HG02970 (cell line): ENCODE measurements around the gene L3MBTL3.
"Not testable (repeated sequence)": the region's sequence is repeated elsewhere in the genome, so short reads cannot be mapped to it uniquely, and the experiment has no call there.

Experiments used
- ATAC-seq: cut with Tn5 transposase; IDR thresholded peaks from one replicate; pipeline ENCODE4 v1.9.1; 2021; ENCODE audit warnings: mild to moderate bottlenecking, moderate library complexity, moderate number of reproducible peaks; ENCODE audit not compliant: unreplicated experiment, low FRiP score

Gene L3MBTL3

DNA sequence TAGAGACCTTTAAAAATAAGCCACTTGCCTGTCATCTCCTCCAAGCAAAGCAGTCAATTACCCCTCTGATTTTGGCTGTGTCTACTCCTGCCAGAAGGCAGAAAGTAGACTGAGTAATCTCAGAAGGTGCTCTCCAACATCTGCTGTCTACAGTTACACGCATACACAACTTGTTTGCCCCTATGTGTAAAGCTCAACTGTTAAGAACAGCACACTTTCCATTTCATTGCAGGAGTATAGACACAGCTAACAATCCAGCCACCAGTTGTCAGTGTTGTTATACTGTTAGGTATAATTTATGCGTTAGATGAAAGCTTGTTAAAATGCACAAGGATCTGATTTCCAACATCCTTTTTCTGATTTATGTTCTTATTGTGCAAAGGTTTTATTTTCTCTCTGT is 116.2 kb downstream of the L3MBTL3 start:
- no peak for ATAC-seq

DNA sequence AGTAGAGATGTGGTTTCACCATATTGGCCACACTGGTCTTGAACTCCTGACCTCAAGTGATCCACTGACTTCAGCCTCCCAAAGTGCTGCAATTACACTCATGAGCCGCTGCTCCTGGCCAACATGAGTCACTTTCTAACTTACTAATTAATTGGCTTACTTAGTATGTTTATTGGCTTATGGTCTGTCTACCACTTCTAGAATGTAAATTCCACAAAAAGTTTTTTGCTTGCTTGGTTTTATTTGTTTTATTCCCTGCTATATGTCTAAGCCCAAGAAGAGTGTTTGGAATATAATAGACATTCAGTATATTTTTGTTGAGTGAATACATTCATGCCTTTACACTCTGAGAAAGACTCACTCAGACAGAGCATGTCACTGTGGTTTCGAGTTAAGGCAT is 118.4 kb downstream of the L3MBTL3 start:
- no peak for ATAC-seq

DNA sequence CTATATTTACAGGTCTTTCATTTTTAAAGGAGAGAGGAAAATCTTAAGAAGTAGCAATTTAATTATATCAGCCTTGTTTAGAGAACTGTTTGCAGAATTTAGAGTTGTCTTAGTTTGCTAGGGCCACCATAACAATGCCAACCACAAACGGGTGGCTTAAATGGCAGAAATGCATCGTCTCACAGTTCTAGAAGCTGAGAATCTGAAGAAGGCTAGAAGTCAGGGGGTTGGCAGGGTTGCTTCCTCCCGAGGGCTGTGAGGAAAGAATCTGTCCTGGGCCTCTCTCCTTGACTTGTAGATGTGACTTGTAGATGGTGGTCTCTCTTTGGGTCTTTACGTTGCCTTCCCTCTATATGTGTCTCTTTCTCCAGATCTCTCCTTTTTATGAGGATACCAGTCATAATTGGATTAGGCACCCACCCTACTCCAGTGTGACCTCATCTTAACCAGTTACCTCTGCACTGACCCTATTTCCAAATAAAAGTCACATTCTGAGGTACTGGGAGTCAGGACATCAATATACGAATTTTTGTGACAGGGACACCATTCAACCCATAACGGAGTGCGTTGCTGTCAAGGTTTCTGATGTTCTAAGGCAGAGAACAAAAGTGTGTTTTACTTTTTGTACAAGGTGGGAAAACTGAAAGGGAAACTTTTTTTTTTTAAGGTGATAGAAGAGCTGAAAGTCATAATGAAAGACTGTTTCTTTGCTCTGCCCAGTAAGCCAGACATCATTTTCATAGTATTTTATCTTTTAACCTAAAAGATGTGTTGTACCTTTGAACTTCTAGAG is 119.9 kb downstream of the L3MBTL3 start:
- no peak for ATAC-seq

DNA sequence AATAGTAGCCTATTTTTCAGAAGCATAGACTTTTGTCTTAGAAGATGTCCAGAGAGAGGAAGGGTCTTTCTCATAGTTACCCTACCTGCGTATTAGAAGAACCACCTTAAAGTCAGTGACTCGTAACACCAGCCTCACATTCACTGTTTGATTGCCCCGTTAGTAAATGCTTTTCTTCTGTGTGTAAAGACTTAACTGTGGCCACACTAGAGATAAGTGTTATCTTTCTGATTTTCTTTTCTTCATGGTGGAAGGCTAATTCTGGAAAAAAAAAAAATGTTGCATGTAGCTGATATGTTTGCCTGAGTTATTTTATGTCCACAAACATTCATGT is 120.5 kb downstream of the L3MBTL3 start:
- ATAC-seq: no peak

DNA sequence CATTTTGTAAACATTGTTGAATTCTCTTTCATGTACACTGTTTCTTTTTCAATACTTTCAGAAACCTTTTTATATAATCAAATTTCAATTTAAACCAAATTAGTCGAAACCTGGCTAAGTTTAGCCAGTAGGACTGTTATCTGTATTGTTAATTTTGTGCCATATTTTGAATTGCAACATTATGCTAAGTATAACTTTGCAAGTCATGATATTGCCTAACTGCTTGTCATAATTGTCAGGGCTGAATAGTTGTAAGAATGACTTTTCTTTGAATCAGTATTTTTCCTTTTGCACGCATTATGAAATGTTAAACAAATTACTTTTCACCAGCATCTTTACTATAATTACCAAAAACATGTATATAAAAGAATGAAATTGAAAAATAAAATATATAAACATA is 121.7 kb downstream of the L3MBTL3 start:
- ATAC-seq: no peak

DNA sequence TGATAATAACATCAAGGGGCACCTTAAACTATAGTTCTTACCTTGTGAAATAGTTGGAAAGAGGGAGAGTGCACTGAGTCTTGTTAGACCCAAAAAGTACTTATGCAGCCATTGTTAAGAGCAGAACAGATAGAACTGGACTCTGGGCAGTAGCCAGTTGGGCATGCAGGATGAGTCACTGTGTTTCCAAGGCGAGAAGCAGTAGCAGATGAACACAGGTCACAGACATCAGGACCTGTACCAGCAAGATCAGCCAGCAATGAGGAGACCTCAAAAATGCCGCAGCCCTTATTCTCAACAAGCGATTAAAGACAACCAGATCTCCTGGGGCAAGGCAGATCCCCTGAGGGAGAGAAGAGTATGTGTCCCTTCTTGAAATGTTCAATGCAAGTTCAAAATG is 125.3 kb downstream of the L3MBTL3 start:
- no peak for ATAC-seq

DNA sequence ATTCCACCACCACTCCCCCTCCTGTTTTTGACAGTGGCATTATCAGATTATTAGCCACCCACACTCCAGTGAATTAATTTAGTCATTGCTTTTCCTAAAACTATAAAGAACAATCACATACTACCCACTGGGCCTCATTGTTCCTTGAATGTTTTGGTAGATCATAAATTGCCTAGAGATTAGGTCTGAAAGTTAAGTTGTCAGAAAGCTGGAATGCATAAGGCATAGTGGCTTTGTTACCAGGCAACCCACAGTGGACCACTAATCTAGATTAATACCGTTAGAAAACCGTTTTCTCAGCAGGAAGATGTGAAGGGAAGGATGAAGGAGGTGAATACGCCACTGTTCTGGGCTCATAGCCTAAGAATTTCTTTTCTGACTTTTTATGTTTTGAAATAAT is 128.7 kb downstream of the L3MBTL3 start:
- ATAC-seq: no peak

DNA sequence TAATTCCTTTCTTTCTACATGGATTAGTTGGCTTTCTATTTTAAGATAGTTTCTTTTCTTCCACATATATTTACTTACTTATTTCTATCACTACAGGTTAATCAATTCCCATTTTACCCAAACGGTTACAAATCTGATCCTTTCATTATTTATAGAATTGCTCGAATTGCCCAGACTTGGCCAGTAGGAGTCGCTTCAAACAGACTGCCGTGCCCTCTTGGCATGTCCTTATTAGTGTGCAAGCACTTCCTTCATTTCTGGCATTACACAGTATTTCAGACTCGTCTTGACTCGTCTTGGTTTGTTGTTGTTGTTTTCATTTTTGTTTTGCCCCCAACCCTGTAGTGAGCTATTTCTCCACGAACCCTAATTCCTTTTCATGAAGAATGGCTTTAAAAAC is 129.8 kb downstream of the L3MBTL3 start:
- ATAC-seq: no peak

DNA sequence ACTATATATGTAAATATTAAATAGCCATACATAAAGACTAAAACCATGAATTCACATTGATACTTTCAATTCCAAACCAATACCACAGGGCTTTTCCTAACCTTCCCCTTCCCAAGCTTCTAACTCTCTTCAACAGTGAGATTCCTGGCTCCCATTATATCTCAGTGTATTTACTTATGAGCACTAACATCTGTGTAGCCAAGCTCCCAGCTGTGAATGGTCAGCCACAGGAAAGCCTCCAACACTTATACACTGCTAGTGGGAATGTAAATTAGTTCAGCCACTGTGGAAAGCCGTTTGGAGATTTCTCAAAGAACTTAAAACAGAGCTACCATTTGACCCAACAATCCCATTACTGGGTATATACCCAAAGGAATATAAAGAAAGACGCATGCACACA is 130.6 kb downstream of the L3MBTL3 start:
- not testable (repeated sequence) for ATAC-seq

DNA sequence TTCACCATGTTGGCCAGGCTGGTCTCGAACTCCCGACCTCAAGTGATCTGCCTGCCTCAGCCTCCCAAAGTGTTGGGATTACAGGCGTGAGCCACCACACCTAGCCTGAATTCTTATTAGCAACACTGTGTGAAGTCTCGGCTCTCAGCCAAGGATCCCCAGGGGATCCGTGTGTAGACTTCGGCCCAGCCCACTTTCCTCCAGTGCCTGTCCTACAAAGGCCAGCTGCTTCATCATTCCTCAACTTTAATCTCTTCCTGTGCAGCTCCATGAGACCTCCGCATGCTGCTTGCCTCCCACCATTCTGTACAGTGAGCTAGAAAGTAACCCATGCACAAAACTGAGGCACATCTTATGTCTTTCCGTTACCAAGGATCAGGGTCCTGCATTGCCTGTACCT is 132.5 kb downstream of the L3MBTL3 start:
- no peak for ATAC-seq

DNA sequence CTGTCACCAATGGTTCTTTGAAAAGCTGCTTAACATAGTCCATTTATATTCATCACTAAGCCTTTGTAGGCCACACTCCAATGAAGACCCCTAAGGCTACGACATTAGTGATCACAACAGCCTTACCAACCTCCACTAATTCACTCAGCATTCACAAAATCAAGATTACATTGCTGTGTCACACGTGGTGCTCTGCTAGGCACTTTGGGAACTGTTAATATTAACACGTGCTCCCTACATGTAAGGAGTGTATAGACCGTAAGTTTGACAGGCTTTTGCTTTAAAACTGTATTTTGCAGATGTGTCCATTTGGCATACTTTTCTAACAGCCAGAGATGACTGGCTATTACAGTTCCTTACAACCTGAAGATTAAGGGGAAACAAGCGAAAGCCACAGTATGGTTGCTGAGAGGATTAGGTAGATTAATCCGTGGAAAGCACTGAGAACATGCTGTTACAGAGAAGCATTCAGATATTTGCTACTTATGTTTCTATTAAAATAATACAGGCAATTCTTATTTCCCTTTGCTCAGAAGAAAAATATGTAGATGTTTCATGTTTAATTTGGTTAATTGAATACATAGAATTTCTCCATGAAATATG is 134.6 kb downstream of the L3MBTL3 start:
- no peak for ATAC-seq

DNA sequence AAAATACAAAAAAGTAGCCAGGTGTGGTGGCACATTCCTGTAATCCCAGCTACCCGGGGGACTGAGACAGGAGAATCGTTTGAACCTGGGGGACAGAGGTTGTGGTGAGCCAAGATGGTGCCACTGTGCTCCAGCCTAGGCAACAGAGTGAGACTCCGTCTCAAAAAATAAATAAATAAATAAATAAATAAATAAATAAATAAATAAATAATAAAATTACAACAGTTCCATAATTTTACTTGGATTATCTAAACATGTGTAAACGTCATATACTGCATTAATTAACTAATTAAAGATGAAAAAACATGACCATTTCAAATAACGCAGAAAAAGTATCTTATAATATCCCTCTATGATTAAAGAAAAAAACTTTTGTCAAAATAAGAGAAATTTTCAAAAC is 138.5 kb downstream of the L3MBTL3 start:
- no peak for ATAC-seq

DNA sequence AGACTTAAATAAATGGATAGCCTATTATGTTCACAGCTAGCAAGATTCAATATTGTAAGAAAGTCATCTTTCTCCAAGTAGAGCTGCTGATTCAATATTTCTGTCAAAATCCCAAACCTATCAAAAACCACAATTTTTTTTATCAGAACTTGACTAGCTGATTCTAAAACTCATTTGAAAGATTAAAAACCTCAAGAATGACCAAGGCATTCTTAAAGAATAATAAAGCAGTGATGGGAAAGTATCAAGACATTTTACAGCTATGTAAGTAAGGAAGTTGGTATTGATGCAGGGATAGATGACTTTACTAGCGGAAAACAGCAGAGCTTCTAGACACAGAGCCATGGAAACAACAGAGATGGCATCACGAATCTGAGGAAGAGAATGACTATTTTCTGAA is 139.7 kb downstream of the L3MBTL3 start:
- no peak for ATAC-seq

DNA sequence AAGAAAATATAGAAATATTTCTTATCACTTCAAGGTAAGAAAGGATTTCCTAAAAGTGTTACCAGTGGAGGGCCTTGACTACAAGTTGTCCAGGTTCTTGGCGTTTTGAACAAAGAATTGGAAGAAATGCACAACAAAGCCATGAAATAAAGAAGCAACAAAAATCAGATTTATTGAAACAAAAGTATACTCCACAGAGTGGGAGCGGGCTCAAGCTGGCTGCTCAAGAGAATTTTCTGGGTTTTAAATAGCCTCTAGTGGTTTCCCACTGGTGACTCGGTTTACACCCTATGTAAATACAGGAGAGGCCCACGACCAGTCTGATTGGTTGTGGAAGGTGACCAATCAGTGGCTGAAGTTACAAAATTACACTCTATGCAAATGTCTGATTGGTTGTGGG is 140.2 kb downstream of the L3MBTL3 start:
- ATAC-seq: no peak

DNA sequence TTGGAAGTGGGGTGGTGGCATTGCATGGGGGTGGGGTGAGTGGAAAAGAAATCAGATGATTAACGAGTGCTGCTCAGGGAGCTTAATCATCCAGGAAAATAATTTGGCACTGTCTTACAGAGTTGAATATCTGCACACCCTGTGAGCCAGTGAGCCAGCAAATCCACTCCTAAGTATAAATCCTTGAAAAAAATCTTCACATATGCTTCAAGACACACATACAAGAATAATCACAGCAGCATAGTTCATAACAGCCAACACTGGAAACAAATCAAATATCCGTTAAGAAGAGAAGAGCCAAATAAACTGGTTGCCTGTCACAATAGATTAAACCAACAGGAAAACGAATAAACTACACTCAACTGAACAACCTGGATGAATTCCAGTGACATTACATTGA is 141.6 kb downstream of the L3MBTL3 start:
- no peak for ATAC-seq

DNA sequence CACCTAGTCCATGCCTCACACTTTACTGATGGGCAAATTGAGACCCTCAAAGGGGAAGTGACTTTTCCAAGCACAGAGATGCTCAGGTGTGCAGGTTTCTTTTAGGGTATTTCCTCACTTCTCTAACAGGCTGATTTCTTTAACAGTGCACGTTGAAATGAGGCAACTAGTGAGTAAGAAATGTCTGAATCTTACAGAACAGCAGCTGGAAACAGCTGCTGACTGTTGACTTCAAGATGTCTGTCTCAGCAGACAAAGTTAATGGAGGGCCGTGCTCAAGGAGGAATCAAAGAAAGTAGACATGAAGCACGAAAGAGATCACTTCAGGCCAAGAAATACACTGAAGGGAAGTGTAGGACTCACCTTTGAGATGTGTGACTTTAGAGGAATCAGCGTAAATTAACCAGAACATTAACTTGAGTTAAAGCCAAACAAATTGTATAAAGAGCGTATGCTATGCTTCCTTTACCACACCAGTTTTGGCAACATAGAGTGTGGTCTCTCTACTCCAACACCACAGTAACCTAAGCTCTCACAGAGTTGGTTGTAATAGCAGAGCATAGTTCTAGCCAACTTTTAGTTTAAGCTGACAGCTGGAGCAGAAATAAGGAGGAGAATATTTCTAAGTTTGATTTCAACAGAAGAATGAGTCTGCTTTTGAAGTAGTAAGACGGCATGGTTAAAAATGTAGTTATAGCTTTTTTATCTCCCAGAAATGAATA is 143.5 kb downstream of the L3MBTL3 start:
- no peak for ATAC-seq

DNA sequence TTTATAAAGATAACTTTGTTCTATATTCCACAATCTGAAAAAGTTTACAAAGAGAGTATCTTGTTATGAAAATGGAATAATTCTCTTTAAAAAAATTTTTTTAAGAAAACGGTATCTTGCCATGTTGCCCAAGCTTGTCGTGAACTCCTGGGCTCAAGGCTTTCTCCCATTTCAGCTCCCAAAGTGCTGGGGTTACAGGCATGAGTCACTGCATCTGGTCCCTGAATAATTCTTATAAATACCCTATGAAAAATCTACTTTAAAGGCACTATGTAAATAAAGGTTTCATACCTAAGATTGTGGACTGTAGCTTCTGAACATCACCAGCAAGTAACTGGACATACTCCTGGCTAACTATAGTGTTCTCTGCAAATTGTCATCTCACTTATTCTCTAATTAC is 144.0 kb downstream of the L3MBTL3 start:
- ATAC-seq: no peak

DNA sequence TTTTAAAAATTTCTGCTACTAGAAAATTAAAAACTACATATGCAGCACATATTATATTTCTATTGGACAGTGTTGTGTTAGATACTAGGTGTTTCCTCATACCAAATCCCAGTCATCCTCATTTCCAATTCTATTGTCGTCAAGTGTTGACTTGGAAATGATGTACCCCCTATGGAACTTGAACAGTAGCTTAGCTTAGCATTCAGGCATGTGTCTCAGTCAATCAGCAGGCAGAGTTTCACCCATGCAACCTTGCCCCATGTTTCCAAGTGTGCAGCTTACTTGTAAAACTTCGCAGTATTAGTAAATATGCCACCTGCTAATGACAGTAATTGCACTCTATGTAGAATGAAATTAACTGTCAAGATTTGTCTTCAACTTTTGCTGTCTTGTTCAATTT is 144.9 kb downstream of the L3MBTL3 start:
- ATAC-seq: no peak

DNA sequence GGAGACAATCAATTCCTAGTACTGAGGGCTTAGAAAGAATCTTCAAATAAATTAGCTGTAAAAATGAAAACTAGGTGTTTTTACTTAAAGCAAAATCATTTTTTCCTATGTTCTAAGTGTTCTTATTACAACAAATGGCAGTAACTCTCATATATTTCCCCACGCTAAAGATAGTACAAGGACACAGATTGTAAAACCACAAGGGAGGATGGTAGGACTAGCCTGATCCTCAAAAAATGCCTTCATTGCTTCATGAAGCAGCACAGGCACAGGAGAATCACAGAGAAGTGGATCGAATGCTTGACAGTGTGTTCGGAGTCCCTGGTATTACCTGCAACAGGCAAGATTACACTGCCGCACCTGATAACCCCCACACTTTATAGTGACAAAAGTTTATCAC is 145.9 kb downstream of the L3MBTL3 start:
- ATAC-seq: no peak

DNA sequence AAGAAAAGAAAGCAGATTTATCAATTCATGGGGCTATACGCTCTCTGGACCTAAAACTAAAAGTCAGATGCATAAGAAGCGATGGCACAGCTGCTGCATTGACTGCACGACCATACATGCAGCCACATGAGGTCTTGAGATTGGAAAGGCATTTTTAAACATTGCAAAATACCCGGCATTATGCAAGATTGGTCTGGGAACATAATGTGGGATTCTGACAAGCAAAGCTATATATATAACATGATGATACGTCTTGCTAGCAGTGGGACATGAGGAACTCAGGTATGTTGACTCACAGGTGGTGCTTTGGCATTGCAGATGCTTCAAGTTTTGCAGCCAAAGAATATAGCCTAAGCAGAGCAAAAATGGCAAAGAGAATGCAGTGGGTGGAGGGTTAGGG is 149.3 kb downstream of the L3MBTL3 start:
- ATAC-seq: no peak

DNA sequence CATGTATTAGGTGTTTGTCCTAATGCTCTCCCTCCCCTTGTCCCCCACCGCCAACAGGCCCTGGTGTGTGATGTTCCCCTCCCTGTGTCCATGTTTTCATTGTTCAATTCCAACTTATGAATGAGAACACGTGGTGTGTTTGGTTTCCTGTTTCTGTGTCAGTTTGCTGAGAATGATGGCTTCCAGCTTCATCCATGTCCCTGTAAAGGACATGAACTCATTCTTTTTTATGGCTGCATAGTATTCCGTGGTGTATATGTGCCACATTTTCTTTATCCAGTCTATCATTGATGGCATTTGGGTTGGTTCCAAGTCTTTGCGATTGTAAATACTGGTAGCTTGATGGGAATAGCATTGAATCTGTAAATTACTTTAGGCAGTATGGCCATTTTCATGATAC is 151.8 kb downstream of the L3MBTL3 start:
- ATAC-seq: not testable (repeated sequence)
